Endothelial cell of umbilical vein (primary cell): ENCODE measurements around the gene CNRIP1. TPM values are rescaled to one million over a fixed set of nuclear protein-coding genes. Genes with fewer than 3 reads are reported as not detected.

Source experiments
- BruUV-seq: library from RNA; stranded (reverse); fragments of 400-500 nt; replicated peaks from 2 replicates; lab custom pipeline; 2021; lab: Mats Ljungman, UMichigan
- CTCF ChIA-PET: fragments of 300-600, 350-600 bp; sonication (Branson Sonifier 250); formaldehyde crosslinking; loops from one replicate; lab custom pipeline; 2021; ENCODE audit warnings: antibody characterized with exemption, inconsistent platforms; lab: Charles Lee
- POLR2A ChIA-PET: fragments of 300-600, 350-600 bp; sonication (Branson Sonifier 250); formaldehyde crosslinking; loops from one replicate; lab custom pipeline; 2021; ENCODE audit warnings: antibody characterized with exemption, inconsistent platforms; lab: Charles Lee
- DNase-seq: peaks from one replicate; pipeline ENCODE4 v3.0.0-alpha.2; 2011; ENCODE audit warnings: low read depth, low spot score
- FAIRE-seq: peaks from 2 replicates; lab custom pipeline; 2011; peaks lifted over from hg19 to GRCh38; lab: Jason Lieb, UNC
- H2AFZ ChIP-seq: 2 replicates; pipeline ENCODE4 v1.6.0; 2012; ENCODE audit warnings: low read depth, low read length, control low read depth, inconsistent platforms
- H3K27ac ChIP-seq: 2 replicates; pipeline ENCODE4 v1.5.1; 2011; ENCODE audit warnings: low read depth, mild to moderate bottlenecking, control low read depth, low read length, moderate library complexity; ENCODE audit not compliant: insufficient read depth
- H3K27me3 ChIP-seq, 2 experiments: 2 replicates each; pipeline versions ENCODE4 v1.6.0 to v1.6.1; 2011; ENCODE audit warnings: low read length in 2 of 2, mixed read lengths in 1 of 2; ENCODE audit not compliant: control insufficient read depth in 2 of 2, insufficient read depth in 2 of 2
- H3K36me3 ChIP-seq, 2 experiments: 2 replicates in 1 of 2; 3 replicates in 1 of 2; pipeline ENCODE4 v1.5.1; 2011; ENCODE audit warnings: low read length in 2 of 2, mild to moderate bottlenecking in 1 of 2, moderate library complexity in 1 of 2; ENCODE audit not compliant: control insufficient read depth in 2 of 2, insufficient read depth in 2 of 2; ENCODE audit errors: extremely low read depth in 1 of 2
- H3K4me1 ChIP-seq: 3 replicates; pipeline ENCODE4 v1.5.1; 2011; ENCODE audit warnings: mild to moderate bottlenecking, low read length; ENCODE audit not compliant: control insufficient read depth, insufficient read depth; ENCODE audit errors: extremely low read depth
- H3K4me2 ChIP-seq: 2 replicates; pipeline ENCODE4 v1.6.1; 2011; ENCODE audit warnings: low read length, control low read depth, mixed read lengths; ENCODE audit not compliant: insufficient read depth
- H3K4me3 ChIP-seq, 3 experiments: fragments of 200-600 bp in 1 of 3; sonication (generic), shearing (Covaris generic) in 1 of 3; replicated peaks in 1 of 3; 2 replicates each; pipeline ENCODE4 v1.5.1; 2011 to 2016; ENCODE audit warnings: control low read depth in 3 of 3, low read length in 3 of 3, mild to moderate bottlenecking in 2 of 3, inconsistent platforms in 1 of 3, low read depth in 1 of 3, moderate library complexity in 1 of 3; ENCODE audit not compliant: insufficient read depth in 1 of 3
- H3K79me2 ChIP-seq: 2 replicates; pipeline ENCODE4 v1.6.0; 2012; ENCODE audit warnings: low read length, inconsistent platforms; ENCODE audit not compliant: control insufficient read depth, insufficient read depth
- H3K9ac ChIP-seq: replicated peaks from 2 replicates; pipeline ENCODE3; 2011; ENCODE audit warnings: low read length, control low read depth; ENCODE audit not compliant: insufficient read depth; ENCODE audit errors: extremely low read depth
- H3K9me1 ChIP-seq: replicated peaks from 3 replicates; pipeline ENCODE4 v1.6.0; 2011; ENCODE audit warnings: mild to moderate bottlenecking, low read length; ENCODE audit not compliant: control insufficient read depth, insufficient read depth; ENCODE audit errors: extremely low read depth
- H3K9me3 ChIP-seq: replicated peaks from 2 replicates; pipeline ENCODE4 v1.5.1; 2012; ENCODE audit warnings: low read length, inconsistent platforms; ENCODE audit not compliant: control insufficient read depth, insufficient read depth
- H4K20me1 ChIP-seq: replicated peaks from 2 replicates; pipeline ENCODE3; 2011; ENCODE audit warnings: mild to moderate bottlenecking, low read length; ENCODE audit not compliant: control insufficient read depth, insufficient read depth; ENCODE audit errors: extremely low read depth
- EZH2 ChIP-seq: IDR thresholded peaks from 2 replicates; pipeline ENCODE4 v1.6.1; 2012; ENCODE audit warnings: borderline replicate concordance, low read depth, mild to moderate bottlenecking, moderate library complexity, low read length, inconsistent platforms; ENCODE audit not compliant: severe bottlenecking
- FOS ChIP-seq: IDR thresholded peaks from 2 replicates; pipeline ENCODE4 v1.6.1; 2011; ENCODE audit warnings: mild to moderate bottlenecking, low read length, moderate library complexity, borderline replicate concordance; ENCODE audit not compliant: insufficient read depth
- GATA2 ChIP-seq: IDR thresholded peaks from 2 replicates; pipeline ENCODE4 v1.7.0; 2011; ENCODE audit warnings: low read depth, mild to moderate bottlenecking, moderate library complexity, mixed read lengths, low read length; ENCODE audit not compliant: insufficient read length, insufficient read depth
- JUN ChIP-seq: IDR thresholded peaks from 2 replicates; pipeline ENCODE4 v1.6.1; 2011; ENCODE audit warnings: borderline replicate concordance, low read depth; ENCODE audit not compliant: insufficient read length, insufficient read depth
- MYC ChIP-seq: IDR thresholded peaks from one replicate; pipeline ENCODE4 v1.6.1; 2011; ENCODE audit warnings: mild to moderate bottlenecking, low read depth, low read length
- POLR2A ChIP-seq: IDR thresholded peaks from 2 replicates; pipeline ENCODE4 v1.6.1; 2012; ENCODE audit warnings: low read depth, mild to moderate bottlenecking, control low read depth, low read length
- POLR2AphosphoS5 ChIP-seq: IDR thresholded peaks from 2 replicates; pipeline ENCODE4 v1.6.1; 2012; ENCODE audit warnings: low read depth, mild to moderate bottlenecking, control low read depth, low read length, moderate library complexity; ENCODE audit not compliant: insufficient read depth
- dilution Hi-C: fragments of 300-500 bp; cut with MboI; formaldehyde crosslinking; loops from one replicate; pipeline ENCODE4 v1.15.0; 2019; ENCODE audit warnings: low sequenced_read_pairs; ENCODE audit not compliant: extremely low pct_ligation_motif_present
- intact Hi-C: fragments of 100-400 bp; cut with micrococcal nuclease; formaldehyde crosslinking; loops from one replicate; pipeline ENCODE4 v1.10.0; 2022
- polyA plus RNA-seq, 4 experiments: library from polyadenylated mRNA; depleted of rRNA in 3 of 4; stranded (reverse) in 3 of 4; unstranded in 1 of 4; fragments of >200 nt; gene quantifications; 2 replicates each; pipeline versions ENCODE4 v1.2.1 to v1.2.3, GENCODE V29; 2011 to 2012; ENCODE audit warnings: missing spikeins in 1 of 4
- total RNA-seq: library from RNA; stranded (reverse); gene quantifications from 2 replicates; pipeline ENCODE4 v1.2.3, GENCODE V29; 2021
- TF ChIP-seq, protein P1 (sequence below), 2 donors: IDR thresholded peaks; 1 replicate in 1 of 2; 2 replicates in 1 of 2; pipeline ENCODE4 v1.5.1; 2011; ENCODE audit warnings: low read length in 2 of 2, mild to moderate bottlenecking in 2 of 2, moderate library complexity in 2 of 2, control low read depth in 1 of 2, inconsistent platforms in 1 of 2, low read depth in 1 of 2; ENCODE audit not compliant: insufficient read depth in 1 of 2; ENCODE audit errors: extremely low read depth in 1 of 2
- TF ChIP-seq, protein P2 (sequence below): IDR thresholded peaks from 2 replicates; pipeline ENCODE4 v1.6.1; 2011; ENCODE audit not compliant: insufficient read depth, insufficient read length

Gene CNRIP1
- total and polyA plus RNA-seq, 2 donors (not counting 3 experiments of a cell fraction or from before 2014, with no cell fraction given), result 74.6 to 98.9 TPM

DNA sequence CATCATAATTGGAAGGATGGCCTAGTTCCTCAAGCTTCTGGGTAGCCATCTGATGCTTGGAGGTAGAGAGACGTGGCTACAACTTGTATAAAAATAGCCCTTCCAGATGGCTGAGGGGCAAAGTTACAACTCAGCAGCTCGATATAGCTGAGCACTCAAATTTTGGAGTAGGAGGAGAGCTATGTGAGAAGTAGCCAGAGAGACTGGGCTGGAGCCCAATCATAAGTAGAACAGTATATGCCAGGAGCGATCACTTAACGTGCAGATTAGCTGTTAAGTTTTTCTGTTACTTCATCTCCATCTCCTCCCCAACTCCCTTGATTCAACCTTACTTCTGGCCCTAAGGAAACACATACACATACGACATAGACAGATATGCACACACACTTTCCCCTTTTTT lies 28.8 kb downstream of the CNRIP1 start:
- intact Hi-C loops (no loop called here), dilution Hi-C loops (no loop called here)
- Histone ChIP-seq H2AFZ (no peak overlapping the region), H3K27ac (no peak overlapping the region), H3K4me1 (no peaks in the 10 kb centered on the region), H3K9me1 (no peaks in the 10 kb centered on the region), H3K4me2 (no peak overlapping the region), H3K4me3 (no peak overlapping the region), H4K20me1 (no peaks in the 10 kb centered on the region), H3K36me3 (no peaks in the 10 kb centered on the region), H3K9me3 (no peaks in the 10 kb centered on the region), H3K9ac (no peak overlapping the region), H3K27me3 (no peaks in the 10 kb centered on the region), H3K79me2 (no peaks in the 10 kb centered on the region)
- ChIA-PET POLR2A (no interaction called here), CTCF (interaction anchor here (1.0 to 4.4 kb wide), 4 partner anchors 37 to 169 kb away, joined by 5 to 65 read pairs (median 8); no protein-coding TSS in a partner anchor)
- DNase-seq, result no peak
- no peak for TF ChIP-seq GATA2
- no peak for TF ChIP-seq EZH2
- TF ChIP-seq FOS, result no peak
- TF ChIP-seq POLR2AphosphoS5, result no peak
- TF ChIP-seq, protein P1, sequence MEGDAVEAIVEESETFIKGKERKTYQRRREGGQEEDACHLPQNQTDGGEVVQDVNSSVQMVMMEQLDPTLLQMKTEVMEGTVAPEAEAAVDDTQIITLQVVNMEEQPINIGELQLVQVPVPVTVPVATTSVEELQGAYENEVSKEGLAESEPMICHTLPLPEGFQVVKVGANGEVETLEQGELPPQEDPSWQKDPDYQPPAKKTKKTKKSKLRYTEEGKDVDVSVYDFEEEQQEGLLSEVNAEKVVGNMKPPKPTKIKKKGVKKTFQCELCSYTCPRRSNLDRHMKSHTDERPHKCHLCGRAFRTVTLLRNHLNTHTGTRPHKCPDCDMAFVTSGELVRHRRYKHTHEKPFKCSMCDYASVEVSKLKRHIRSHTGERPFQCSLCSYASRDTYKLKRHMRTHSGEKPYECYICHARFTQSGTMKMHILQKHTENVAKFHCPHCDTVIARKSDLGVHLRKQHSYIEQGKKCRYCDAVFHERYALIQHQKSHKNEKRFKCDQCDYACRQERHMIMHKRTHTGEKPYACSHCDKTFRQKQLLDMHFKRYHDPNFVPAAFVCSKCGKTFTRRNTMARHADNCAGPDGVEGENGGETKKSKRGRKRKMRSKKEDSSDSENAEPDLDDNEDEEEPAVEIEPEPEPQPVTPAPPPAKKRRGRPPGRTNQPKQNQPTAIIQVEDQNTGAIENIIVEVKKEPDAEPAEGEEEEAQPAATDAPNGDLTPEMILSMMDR (IDR thresholded peaks at IDR 0.05; ENCODE audit: extremely low read depth in 1 of 2, insufficient read depth in 1 of 2, low read depth in 1 of 2, low read length in 2 of 2), result no peak
- TF ChIP-seq JUN, result no peak
- TF ChIP-seq, protein P2, sequence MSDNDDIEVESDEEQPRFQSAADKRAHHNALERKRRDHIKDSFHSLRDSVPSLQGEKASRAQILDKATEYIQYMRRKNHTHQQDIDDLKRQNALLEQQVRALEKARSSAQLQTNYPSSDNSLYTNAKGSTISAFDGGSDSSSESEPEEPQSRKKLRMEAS, result no peak
- no peak for TF ChIP-seq POLR2A
- no peak for TF ChIP-seq MYC
- BruUV-seq, result no TSS peak
- no peak for FAIRE-seq
